GM21825 (cell line): ENCODE results near the gene OPN1MW2.
A peak's percentile ranks its signal among the peaks of the same experiment; 100 is the strongest.
"Not testable (repeated sequence)": the region's sequence is repeated elsewhere in the genome, so short reads cannot be mapped to it uniquely, and the experiment has no call there.

Experiments
- ATAC-seq: cut with Tn5 transposase; IDR thresholded peaks from one replicate; pipeline ENCODE4 v1.9.1; 2021; ENCODE audit warnings: mild to moderate bottlenecking, moderate library complexity; ENCODE audit not compliant: unreplicated experiment

OPN1MW2 gene

DNA sequence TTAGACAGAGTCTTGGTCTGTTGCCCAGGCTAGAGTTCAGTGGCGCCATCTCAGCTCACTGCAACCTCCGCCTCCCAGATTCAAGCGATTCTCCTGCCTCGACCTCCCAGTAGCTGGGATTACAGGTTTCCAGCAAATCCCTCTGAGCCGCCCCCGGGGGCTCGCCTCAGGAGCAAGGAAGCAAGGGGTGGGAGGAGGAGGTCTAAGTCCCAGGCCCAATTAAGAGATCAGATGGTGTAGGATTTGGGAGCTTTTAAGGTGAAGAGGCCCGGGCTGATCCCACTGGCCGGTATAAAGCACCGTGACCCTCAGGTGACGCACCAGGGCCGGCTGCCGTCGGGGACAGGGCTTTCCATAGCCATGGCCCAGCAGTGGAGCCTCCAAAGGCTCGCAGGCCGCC lies at the start of gene OPN1MW2:
TSS of gene OPN1MW2 (plus strand) at position 301 of the 400 bp plus-strand sequence. CDS start at position 361, 60 bp downstream.
- ATAC-seq = not testable (repeated sequence)

- ATAC-seq = not testable (repeated sequence)
These were observed 47.0 kb upstream of the OPN1MW2 start for GRCh38 chrX:154172535-154172943.

GRCh38 chrX:154174356-154174755 lies 45.2 kb upstream of the OPN1MW2 start:
- not testable (repeated sequence) for ATAC-seq

- not testable (repeated sequence) for ATAC-seq
These were observed 37.3 kb upstream of the OPN1MW2 start, which contains the start of gene OPN1MW for GRCh38 chrX:154182296-154182695. Gene OPN1MW, plus strand, starts transcription at chrX:154182596. Its CDS starts 82 bp downstream, at chrX:154182678.

DNA sequence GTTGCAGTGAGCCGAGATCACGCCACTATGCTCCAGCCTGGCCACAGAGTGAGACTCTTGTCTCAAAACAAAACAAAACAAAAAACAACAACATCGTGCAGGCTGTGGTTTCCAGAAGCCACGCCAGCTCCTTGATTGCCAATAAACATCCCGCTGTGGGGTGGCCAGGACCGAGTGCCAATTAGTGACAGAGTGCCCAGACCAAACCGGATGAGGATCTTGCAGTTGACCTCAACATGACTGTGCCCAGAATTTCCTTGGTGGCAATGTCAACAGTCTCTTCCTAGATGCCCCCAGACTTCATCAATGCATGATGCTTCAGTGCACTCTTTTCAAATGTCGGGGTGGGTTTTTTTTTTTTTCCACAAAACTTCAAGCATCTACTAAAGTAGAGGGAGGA lies 35.8 kb upstream of the OPN1MW2 start:
- not testable (repeated sequence) for ATAC-seq

DNA sequence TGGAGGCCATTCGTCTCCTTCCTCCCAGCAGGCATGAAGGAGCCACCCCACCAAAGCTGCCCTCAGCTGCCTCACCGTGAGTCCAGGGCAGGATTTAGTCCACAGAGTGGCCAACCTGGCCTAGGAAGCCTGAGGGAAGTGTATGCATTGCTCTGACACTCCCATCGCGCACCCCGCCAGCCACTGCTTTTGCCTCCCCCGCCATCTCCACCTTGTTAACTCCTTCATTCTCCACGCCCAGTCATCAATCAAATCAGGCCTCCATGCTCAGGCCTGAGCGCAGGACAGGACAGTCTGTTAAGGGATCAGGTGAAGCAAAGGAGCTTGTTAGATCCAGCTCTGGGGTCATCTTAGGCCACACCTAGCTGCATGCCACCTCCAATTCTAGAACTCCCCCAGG lies 26.7 kb upstream of the OPN1MW2 start:
- not testable (repeated sequence) for ATAC-seq

- ATAC-seq = not testable (repeated sequence)
These were observed 25.2 kb upstream of the OPN1MW2 start for GRCh38 chrX:154194316-154194715.

DNA sequence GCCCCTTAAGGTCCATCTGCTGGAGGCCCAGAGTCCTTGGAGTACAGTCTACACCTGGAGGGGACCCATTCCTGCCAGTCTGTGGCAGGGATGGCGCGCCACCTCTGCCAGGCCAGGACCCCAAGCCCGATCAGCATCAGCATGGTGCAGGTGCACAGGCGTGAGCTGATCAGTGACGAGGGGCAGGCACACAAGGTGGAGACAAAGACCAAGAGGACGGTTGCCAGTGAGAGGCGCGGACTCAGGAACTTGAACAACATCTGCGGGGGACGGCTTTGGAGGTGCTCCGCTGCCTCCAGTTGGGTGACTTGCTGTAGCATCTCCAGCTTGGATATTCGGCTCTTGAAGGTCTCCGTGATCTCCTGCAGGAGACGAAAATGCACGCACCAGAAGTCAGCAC lies 23.1 kb upstream of the OPN1MW2 start:
- ATAC-seq = not testable (repeated sequence)

DNA sequence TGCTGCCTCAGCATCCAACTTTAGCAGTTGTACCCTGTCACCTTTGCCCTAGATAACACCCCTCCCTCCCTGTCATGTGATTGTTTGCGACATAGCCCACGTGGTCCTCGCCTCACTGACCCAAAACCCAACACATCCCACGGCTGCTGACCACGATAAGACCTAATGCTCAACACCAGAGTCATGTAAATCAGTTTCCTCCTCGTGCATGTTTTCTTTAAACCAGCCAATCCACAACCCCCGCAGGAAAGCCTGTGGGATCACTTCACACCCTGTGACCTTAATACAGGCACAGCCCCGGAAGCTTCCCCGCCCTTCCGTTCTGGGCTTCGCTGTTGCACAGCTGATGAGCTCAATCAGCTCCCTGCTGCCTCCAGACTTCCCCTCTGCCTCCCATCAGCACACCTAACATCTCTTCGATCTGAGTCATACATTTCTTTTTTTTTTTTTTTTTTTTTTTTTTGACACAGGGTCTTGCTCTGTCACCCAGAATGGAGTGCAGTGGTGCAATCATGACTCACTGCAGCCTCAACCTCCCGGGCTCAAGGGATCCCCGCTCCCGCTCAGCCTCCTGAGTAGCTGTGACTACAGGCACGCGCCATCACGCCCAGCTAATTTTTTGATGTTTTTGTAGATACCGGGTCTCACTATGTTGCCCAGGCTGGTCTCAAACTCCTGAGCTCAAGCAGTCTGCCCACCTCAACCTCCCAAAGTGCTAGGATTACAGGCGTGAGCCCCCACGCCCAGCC lies 9.7 kb upstream of the OPN1MW2 start:
- ATAC-seq = peak; percentile 63

- not testable (repeated sequence) for ATAC-seq
These were observed 8.5 kb upstream of the OPN1MW2 start for GRCh38 chrX:154211057-154211456.

- ATAC-seq = not testable (repeated sequence)
These were observed 8.1 kb upstream of the OPN1MW2 start for GRCh38 chrX:154211499-154211898.

- ATAC-seq = not testable (repeated sequence)
These were observed 5.7 kb downstream of the OPN1MW2 start for GRCh38 chrX:154225292-154225691.

DNA sequence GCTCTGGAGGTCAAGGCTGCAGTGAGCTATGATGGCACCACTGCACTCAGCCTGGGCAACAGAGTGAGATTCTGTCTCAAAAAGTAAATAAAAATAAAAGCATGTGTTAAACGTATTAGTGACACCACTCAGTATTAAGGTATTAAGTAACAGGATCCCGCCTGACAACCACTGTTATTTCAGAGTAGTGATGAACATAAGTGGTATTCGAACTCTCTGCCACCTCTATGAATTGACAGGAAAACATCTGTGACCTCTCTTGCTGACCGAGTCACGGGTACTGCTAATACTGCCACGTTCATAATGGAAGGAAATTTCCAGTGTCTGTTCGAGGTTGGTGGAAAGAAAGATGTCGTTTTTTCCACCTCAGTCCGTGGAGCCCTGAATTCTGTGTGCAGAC lies 7.2 kb downstream of the OPN1MW2 start:
- not testable (repeated sequence) for ATAC-seq

GRCh38 chrX:154231443-154231842 lies 11.9 kb downstream of the OPN1MW2 start:
- ATAC-seq = not testable (repeated sequence)

- ATAC-seq = not testable (repeated sequence)
These were observed 14.1 kb downstream of the OPN1MW2 start for GRCh38 chrX:154233620-154234019.

GRCh38 chrX:154238939-154239559 lies 19.5 kb downstream of the OPN1MW2 start:
- ATAC-seq = not testable (repeated sequence)

- ATAC-seq = not testable (repeated sequence)
These were observed 20.5 kb downstream of the OPN1MW2 start for GRCh38 chrX:154239982-154240503.

DNA sequence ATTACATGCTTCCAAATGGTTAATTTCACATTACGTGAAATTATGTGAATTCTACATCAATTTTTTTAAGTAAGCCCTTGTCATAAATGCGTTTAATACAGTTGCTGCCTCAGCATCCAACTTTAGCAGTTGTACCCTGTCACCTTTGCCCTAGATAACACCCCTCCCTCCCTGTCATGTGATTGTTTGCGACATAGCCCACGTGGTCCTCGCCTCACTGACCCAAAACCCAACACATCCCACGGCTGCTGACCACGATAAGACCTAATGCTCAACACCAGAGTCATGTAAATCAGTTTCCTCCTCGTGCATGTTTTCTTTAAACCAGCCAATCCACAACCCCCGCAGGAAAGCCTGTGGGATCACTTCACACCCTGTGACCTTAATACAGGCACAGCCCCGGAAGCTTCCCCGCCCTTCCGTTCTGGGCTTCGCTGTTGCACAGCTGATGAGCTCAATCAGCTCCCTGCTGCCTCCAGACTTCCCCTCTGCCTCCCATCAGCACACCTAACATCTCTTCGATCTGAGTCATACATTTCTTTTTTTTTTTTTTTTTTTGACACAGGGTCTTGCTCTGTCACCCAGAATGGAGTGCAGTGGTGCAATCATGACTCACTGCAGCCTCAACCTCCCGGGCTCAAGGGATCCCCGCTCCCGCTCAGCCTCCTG lies 28.0 kb downstream of the OPN1MW2 start:
- not testable (repeated sequence) for ATAC-seq

DNA sequence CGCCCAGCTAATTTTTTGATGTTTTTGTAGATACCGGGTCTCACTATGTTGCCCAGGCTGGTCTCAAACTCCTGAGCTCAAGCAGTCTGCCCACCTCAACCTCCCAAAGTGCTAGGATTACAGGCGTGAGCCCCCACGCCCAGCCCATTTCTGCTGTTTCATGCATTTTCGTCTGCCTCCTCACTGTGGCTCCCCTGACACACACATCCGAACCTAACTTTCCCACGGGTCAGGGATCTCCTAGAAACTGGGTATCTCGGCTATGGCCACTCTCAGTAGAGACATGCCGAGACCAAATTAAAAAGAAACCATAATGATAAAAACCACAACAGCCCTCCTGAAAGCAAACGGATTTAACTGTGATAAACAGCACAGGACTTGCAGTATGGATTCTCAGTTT lies 28.5 kb downstream of the OPN1MW2 start:
- not testable (repeated sequence) for ATAC-seq

DNA sequence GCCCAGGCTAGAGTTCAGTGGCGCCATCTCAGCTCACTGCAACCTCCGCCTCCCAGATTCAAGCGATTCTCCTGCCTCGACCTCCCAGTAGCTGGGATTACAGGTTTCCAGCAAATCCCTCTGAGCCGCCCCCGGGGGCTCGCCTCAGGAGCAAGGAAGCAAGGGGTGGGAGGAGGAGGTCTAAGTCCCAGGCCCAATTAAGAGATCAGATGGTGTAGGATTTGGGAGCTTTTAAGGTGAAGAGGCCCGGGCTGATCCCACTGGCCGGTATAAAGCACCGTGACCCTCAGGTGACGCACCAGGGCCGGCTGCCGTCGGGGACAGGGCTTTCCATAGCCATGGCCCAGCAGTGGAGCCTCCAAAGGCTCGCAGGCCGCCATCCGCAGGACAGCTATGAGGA lies 37.7 kb downstream of the OPN1MW2 start, which contains the start of gene OPN1MW3:
TSS of gene OPN1MW3 (plus strand) at position 301 of the 400 bp plus-strand sequence. CDS start at position 339, 38 bp downstream.
- ATAC-seq = not testable (repeated sequence)

GRCh38 chrX:154258711-154259110 lies 39.2 kb downstream of the OPN1MW2 start:
- not testable (repeated sequence) for ATAC-seq
